Measurements from ENCODE around the gene TTC17.

The TTC17 gene

DNA sequence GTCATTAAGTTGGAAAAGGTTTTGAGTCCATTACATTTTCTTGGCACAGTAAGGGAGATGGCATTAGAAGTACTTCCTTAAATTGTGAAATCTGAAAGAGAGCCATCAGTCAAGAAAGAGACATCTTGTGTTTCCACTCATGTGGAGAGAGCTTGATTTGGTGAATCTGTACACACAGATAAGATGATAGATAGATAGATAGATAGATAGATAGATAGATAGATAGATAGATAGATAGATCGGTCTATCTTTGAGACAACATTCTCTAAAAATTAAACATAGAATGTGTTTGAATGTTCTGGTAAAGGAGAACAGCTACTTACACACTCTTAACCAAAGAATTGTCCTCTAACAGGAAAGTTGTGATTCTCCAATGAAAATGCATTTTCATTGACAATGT lies 76.2 kb downstream of the TTC17 start:
- TF ChIP-seq, protein P1, sequence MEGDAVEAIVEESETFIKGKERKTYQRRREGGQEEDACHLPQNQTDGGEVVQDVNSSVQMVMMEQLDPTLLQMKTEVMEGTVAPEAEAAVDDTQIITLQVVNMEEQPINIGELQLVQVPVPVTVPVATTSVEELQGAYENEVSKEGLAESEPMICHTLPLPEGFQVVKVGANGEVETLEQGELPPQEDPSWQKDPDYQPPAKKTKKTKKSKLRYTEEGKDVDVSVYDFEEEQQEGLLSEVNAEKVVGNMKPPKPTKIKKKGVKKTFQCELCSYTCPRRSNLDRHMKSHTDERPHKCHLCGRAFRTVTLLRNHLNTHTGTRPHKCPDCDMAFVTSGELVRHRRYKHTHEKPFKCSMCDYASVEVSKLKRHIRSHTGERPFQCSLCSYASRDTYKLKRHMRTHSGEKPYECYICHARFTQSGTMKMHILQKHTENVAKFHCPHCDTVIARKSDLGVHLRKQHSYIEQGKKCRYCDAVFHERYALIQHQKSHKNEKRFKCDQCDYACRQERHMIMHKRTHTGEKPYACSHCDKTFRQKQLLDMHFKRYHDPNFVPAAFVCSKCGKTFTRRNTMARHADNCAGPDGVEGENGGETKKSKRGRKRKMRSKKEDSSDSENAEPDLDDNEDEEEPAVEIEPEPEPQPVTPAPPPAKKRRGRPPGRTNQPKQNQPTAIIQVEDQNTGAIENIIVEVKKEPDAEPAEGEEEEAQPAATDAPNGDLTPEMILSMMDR (IDR thresholded peaks at IDR 0.05; ENCODE audit: control extremely low read depth, extremely low read depth, low read depth, missing control alignments), result no peak
- CTCF ChIA-PET, result interaction anchor here (1.3 to 5.1 kb wide), 2 partner anchors 10 to 15 kb away, joined by 7 to 21 read pairs; no protein-coding TSS in a partner anchor
- no peak for DNase-seq (ENCODE audit: extremely low spot score)
- POLR2A ChIA-PET, result no interaction called here

DNA sequence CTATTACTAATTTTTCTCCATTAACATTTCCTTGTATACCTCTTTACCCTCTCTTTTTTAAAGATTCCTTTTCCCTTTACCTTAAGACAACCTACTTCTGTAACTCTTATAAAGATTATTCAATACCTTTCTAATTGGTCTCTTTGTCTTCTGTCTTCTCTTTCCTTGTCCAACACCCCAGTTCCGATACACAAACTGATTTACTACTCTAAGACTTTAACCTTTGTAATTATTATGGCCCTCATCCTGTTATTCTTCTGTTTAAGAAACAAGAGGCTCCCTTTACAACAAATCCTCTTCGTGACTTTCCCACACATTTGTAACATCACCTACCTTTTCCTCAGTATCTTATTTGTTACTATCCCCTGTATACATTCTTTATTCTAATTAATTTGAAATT lies 81.8 kb downstream of the TTC17 start:
- TF ChIP-seq, protein P1 (IDR thresholded peaks at IDR 0.05; ENCODE audit: control extremely low read depth, extremely low read depth, low read depth, missing control alignments), result no peak
- POLR2A ChIA-PET, result no interaction called here
- no peak for DNase-seq (ENCODE audit: extremely low spot score)
- CTCF ChIA-PET, result no interaction called here

DNA sequence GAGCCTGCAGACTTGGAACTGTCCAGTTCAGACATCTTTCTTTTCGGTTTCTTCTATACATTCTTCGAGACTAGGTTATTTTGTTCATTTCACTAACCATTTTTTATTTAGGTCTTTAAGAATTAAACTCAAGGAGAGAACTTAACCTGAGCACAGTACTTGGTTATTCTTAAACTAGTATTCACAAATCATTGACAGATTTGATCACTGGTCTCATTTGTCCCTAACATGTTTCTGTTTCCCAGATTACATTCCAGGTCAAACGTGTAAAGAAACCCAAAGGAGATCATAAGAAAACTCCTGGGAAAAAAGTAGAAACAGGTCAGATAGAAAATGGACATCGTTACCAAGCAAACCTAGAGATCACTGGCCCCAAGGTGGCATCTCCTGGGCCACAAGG lies 85.1 kb downstream of the TTC17 start:
- POLR2A ChIA-PET, result no interaction called here

DNA sequence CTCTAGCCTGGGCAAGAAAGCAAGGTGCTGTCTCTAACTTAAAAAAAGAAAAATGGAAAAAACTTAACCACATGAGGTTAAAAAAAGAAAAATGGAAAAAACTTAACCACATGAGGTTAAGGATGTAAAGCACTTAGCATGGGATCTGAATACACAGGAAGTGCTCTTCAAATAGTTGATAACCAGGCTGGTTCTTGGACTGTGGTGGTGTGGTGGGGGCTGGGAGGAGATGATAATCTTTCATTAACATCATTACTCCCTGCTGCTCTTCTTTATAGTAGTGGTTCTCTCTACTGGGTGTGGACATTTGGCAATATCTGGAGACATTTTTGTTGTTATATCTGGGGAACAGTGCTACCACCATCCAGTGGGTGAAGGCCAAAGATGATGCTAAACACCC lies 88.4 kb downstream of the TTC17 start:
- POLR2A ChIA-PET, result no interaction called here
- TF ChIP-seq, protein P1 (IDR thresholded peaks at IDR 0.05; ENCODE audit: control extremely low read depth, extremely low read depth, low read depth, missing control alignments), result no peak
- no peak for DNase-seq (ENCODE audit: extremely low spot score)
- CTCF ChIA-PET, result interaction anchor here (0.7 kb wide), 1 partner anchor 28 kb away, joined by 4 read pairs; no protein-coding TSS in a partner anchor

More for the DNA sequence above, 85.1 kb downstream of the TTC17 start:
- DNase-seq (ENCODE audit: extremely low spot score), result no peak
- TF ChIP-seq, protein P1 (IDR thresholded peaks at IDR 0.05; ENCODE audit: control extremely low read depth, extremely low read depth, low read depth, missing control alignments), result no peak
- CTCF ChIA-PET, result no interaction called here

DNA sequence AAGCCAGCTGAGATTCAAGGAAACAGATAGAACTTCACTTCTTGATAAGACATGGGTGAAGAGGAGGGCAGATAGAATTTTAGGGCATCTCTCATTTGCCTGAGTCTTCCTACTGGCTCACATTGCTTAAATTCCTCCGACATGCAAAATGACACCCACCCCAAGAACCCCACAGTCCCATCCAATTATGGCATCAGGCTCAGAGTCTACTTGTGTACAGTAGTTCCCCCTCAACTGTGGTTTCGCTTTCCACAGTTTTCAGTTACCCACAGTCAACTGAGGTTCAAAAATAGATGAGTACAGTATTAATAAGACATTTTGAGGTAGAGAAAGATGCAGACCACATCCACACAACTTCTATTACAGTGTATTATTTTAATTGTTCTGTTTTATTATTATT lies 99.8 kb downstream of the TTC17 start:
- no peak for DNase-seq (ENCODE audit: extremely low spot score)
- ChIA-PET POLR2A (no interaction called here), CTCF (interaction anchor here (1.0 to 1.8 kb wide), 3 partner anchors 12 to 31 kb away, joined by 3 to 4 read pairs (median 3); no protein-coding TSS in a partner anchor)
- TF ChIP-seq, protein P1 (IDR thresholded peaks at IDR 0.05; ENCODE audit: control extremely low read depth, extremely low read depth, low read depth, missing control alignments), result no peak

DNA sequence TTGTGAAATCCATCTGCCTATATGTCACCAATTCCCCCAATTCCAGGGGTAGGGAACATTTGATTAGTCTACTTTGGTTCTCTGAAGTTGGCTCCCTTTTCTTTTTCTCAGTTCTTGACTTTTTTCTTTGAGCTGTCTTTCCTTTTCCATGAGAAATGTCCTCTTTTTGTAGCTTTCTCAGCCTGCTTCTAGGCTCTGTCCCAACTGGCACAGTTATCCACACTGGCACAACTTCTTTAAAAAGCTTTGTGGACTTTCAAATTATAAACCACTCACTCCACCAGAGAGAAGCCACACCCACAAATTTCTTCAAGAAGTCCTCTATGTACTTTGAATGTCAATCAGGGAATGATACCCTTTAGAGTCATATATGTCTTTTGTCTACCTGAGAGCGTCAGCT lies 100.5 kb downstream of the TTC17 start:
- TF ChIP-seq, protein P1 (IDR thresholded peaks at IDR 0.05; ENCODE audit: control extremely low read depth, extremely low read depth, low read depth, missing control alignments), result no peak
- ChIA-PET CTCF (interaction anchor here (1.3 to 1.8 kb wide), 2 partner anchors 9 to 31 kb away, joined by 3 to 4 read pairs; no protein-coding TSS in a partner anchor), POLR2A (no interaction called here)

More for the DNA sequence above, 100.5 kb downstream of the TTC17 start:
- no peak for DNase-seq (ENCODE audit: extremely low spot score)
